NCI-H1048 (cell line): Measurements from ENCODE around the gene MPZ.
"Not testable (repeated sequence)": the region's sequence is repeated elsewhere in the genome, so short reads cannot be mapped to it uniquely, and the experiment has no call there.

Experiments used
- DNase-seq: peaks from one replicate; lab custom pipeline; 2025; lab: John Stamatoyannopoulos, UW

Gene MPZ

DNA sequence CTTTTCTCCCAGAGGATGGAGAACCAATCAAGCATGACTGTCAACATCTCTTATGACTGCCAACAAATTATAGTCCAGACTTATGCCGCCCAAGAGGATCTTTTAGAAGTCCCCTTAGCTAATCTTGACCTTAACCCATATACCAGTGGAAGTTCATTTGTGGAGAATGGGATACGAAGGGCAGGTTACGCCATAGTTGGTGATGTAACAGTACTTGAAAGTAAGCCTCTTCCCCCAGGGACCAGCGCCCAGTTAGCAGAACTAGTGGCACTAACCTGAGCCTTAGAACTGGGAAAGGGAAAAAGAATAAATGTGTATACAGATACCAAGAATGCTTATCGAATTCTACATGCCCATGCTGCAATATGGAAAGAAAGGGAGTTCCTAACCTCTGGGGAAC is 54.5 kb downstream of the MPZ start:
- not testable (repeated sequence) for DNase-seq
